Middle frontal gyrus (tissue), 1 donor: ENCODE data around the gene OS9.

Experiments used
- DNase-seq: peaks from one replicate; pipeline ENCODE4 v3.0.0-alpha.2; 2015; ENCODE audit warnings: low spot score; ENCODE audit errors: extremely low spot score

The OS9 gene

DNA sequence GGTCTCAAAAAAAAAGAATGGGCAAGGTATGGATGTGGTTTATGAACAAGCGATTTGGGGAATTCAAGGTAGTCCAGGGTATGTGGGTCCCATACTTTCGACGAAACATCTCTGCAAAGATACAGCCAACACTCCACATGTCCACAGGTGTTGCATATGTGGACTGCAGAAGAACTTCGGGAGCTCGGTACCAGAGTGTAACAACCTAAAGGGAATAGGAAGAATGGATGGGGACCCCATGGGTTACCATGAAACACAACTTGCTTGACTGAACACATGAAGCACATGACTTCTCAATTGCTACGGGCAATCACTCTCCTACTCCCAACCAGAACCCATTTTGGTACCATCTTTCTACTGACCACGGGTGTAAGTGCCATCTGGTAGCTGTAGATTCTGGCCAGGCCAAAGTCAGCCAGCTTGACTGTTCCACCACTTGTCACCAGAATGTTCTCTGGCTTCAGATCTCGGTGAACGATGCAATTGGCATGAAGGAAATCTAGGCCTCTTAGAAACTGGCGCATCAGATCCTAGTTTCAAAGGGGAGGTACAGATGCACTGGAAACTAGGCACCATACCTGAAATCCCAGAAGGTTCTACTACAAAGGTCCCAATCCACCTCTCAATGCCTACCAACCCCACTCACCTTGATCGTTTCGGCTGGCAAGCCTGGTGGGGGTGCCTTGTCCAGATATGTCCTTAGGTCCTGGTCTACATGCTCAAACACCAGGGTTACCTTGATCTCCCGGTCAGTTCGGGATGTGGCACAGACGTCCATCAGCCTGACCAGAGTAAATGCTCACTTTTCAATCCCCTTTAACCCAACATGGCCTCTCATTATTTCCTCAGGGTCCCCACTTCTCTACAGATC, 56.9 kb downstream of the OS9 start:
- no peak for DNase-seq

DNA sequence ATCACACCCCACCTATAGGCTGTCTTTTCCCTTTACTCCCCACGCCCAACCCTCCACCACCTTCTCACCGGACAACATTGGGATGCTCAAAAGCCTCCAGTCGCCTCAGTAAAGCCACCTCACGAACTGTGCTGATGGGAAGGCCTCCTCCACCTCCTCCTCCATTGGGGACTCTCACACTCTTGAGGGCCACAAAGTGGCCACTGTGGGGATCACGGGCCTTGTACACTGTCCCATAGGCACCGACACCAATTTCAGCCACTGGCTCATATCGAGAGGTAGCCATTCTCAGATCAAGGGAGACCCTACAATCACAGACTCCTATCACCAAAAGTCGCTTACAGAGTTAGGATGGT, 57.5 kb downstream of the OS9 start:
- DNase-seq: no peak

DNA sequence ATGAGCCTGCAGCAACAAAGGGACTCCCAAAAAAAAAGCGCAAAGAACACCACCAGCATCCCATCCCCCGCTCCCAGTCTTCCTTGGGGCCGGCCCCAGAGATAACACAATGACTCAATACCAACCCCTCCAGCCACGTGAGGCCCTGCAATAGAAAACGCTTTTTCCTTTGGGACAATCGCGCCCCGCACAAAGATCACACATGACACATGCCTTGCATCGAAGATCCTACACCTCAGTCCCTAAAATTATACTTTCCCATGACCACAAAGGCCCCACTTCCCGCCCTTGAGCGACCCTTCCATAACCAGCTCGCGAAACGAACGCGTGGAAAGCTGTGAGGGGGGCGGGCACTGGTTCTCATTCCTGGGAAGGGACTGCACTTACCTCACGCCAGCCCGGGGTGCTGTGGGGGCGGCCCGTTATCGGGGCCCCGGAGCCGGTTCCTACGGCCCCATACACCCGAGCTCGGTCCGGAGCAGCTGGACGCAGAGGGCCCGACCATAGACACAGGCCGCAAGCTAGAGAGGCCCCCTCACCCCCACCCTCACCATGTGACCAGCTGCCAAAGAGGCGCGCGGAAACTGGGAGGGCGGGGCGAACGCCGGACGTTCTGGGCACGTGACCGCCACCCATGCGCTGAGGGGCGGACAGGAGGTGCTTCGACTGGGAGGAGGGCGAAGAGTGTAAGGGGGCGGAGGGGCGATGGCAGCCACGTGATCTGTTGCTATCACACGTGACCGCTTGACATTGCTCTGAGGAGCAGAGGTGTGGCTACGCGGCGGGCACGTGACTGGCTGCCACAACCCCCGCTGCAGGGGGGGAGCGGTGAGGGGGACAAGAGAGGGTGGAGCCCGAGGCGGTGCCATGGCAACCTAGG, 58.1 kb downstream of the OS9 start, which contains the start of gene CDK4:
Gene CDK4 (minus strand): TSS at position 523 of the 880 bp plus-strand sequence. CDS start 593 bp downstream, outside the sequence.
- DNase-seq: peak; percentile 100

DNA sequence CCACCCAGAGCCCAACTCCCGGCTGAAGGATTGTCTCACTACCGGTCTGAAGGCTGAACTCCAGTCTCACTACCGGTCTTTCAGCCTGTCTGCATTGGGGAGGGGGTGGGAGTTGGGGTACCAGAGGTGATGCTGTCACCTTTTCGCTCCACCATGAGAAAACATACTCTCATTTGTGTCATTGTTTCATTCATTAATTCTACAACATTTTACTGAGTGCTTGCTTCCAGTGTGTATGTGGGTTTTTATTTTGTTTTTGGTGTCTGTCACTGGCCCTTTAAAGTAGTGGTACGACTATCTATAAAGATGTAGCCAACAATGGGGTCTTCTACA, 58.7 kb downstream of the OS9 start:
- DNase-seq: no peak

DNA sequence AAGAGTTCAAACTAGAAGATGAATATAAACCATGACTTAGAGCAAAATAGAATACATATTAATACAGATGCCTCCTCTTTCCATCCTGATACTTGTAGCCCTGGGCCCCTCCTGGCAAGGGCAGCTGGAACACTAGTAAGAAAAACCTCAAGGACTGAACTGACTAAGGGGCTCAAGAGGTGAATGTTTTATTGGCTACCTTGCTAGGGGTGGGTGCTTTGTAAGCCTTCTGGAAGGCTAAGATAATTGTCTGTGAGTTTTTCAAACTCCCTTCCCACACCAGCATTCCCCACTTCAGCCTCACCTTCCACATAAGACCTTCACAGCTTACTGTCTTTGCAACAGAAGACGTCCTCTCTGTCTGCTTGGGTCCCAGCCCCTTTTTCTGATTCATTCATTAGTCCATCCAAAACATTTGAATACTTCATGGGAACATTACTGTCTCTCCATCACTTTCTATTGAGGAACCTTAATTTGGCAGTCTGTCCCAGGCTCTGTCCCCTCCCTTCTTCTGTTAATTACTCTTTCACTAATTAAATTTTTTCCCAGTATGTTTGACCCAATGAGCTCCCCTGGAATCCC, 59.9 kb downstream of the OS9 start:
- DNase-seq: no peak

DNA sequence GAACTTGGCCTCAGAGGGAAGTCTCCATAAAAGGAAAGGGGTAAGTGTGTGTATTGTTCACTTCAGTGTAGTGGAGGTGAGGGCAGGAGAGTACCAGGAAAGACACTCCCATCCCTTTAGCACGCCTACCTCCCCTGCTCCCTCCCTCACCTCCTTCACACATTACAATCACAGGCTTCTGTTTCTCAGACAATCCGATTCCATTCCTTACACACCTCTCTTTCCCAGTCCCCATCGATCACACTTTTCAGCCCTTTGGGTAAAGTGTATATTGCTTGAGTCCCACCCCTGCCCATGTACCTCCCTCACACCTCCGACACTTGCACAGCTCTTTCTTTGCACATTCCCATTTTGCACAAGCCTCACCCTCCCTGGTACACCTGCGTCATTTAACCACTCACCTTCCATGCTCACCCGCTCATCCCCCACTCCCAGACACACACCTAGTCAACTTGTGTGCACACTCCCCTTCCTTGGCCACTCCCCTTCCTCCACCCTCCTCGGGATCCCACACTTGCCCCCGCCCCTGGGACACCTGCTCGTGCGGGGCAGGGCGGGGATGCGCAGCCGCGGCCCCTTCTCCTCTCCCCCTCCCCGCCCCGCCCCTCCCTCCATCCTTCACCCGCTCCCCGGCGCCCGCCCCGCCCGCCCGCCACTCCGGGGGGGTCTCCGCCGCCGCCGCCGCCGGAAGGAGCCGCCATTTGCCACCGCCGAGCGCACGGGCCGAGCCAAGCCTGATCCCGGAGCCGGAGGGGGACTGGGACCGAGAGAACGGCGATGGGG, 60.7 kb downstream of the OS9 start, which contains the start of gene MARCHF9:
Gene MARCHF9 (plus strand): TSS at position 693 of the 783 bp plus-strand sequence. CDS start 426 bp downstream, outside the sequence.
- no peak for DNase-seq

DNA sequence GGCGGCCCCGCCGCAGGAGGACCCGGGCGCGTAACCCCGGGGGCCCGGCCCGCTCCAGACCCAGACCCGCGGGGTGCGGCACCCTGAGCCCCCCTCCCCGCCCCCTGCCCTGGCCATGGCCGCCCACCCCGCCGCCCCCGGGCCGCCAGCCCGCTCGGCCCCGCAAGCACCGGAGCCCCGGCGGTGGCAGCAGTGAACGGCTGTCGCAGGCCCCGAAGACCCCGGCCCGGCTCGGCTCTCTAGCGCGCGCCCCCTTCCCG, 61.2 kb downstream of the OS9 start:
- no peak for DNase-seq

DNA sequence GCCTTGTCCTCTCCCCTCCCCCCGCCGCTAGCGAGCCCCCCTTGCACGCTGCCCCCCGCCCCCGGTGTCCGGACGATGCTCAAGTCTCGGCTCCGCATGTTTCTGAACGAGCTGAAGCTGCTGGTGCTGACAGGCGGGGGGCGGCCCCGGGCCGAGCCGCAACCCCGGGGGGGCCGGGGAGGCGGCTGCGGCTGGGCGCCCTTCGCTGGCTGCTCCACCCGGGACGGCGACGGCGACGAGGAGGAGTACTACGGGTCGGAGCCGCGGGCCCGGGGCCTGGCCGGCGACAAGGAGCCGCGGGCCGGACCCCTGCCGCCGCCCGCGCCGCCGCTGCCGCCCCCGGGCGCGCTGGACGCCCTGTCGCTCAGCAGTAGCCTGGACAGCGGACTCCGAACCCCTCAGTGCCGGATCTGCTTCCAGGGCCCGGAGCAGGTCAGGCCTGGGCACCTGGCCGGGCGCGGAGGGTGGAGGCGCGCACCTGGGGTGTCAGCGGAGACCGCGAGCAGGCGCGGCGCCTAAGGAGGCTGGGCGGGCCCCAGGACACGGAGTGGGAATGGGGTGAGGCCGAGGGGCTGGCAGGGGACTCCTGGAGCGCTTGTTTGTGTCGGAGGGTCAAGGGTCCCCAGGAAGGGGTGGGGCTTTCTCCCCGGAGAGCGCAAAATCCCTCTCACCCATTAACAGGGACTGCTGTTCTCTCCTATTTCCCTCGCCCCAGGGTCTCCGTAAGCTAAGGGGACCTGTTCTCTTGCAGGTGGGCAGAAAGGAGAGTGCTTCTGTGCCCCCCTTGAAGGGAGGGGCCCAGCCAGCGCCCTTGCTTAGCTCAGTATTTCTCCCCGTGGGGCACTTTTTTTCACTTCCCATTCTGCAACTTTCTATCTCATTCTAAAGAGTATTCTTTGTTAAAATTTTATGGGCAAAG, 61.8 kb downstream of the OS9 start:
- DNase-seq: no peak

DNA sequence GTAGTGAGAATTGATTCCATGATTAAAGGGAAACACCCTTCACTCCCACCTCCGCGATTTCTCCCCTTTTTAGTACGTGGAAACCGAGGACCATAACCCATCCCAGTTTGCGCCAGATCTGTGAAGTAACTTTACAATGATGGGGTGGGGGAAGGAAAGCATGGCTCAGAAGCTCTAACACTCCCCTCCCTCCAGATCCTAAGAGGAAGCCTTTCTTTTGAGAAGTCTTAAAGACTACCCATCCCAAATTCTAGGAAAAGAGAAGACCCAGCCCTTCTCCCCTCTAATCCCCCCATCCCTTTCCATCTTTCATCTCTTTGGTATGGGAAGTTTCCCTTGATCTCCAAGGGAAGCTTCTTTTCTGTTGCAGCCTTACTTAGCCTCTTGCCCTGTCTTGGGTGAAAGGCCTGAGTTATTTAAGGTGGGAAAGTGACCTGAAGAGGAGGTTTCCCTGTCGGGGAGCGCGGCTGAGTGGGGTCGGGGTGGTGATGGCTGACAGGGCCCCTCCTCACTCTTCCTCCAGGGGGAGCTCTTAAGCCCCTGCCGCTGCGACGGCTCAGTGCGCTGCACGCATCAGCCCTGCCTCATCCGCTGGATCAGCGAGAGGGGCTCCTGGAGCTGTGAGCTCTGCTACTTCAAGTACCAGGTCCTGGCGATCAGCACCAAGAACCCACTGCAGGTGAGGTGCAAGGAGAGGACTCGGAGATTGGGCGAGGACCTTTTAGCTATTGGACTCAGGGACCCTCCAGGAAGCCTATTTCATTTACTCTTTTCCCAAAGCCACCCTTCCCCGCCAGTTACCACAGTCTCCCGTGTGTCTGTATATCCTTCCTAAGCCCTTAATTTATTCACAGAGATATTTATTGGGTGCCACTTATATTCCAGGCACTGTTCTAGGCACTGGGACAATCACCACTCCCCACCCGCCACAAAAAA, 62.7 kb downstream of the OS9 start:
- no peak for DNase-seq

DNA sequence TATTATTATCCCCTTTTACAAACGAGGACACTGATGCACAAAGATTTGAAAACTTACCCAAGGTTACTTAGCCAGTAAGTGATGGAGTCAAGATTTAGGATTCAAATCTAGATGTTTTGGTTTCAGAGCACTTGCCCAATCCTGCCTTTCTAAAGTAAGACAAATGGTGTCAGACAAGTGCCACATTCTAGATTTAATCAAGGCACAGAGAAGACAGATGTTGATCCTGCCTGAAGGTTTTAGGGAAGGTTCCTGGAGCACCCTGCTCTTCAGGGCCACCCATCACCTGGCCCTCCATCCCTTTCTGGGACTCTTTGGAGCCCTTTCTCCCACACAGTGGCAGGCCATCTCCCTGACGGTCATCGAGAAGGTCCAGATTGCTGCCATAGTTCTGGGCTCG, 63.8 kb downstream of the OS9 start:
- no peak for DNase-seq

DNA sequence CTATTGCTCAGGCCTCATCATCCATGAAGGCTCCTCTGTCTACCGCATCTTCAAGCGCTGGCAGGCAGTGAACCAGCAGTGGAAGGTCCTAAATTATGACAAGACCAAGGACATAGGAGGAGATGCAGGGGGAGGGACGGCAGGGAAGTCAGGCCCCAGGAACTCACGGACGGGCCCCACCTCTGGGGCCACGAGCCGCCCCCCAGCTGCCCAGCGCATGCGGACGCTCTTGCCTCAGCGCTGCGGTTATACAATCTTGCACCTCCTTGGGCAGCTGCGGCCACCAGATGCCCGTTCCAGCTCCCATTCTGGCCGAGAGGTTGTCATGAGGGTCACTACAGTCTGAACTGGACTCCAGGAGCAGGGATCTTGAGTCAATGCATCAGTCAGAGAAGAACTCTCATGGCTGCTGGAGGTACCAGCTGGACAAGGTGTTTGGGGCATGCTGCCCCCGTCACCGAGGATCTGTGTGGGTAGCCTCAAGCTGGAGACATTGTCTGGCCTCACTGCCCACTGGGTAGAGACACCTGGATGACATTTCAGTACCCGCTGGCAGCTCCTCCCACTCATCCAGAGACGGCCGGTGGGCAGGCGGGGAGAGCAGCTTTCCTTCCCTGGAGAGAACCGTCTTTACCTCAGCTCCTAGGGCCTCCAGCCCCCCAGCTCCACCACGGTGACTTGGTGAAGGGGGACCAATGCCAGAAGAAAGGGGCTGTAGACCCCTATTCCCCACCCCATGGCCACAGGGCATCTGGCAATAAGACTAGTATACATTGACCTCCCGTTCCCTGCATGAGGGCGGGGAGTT, 64.8 kb downstream of the OS9 start:
- no peak for DNase-seq

DNA sequence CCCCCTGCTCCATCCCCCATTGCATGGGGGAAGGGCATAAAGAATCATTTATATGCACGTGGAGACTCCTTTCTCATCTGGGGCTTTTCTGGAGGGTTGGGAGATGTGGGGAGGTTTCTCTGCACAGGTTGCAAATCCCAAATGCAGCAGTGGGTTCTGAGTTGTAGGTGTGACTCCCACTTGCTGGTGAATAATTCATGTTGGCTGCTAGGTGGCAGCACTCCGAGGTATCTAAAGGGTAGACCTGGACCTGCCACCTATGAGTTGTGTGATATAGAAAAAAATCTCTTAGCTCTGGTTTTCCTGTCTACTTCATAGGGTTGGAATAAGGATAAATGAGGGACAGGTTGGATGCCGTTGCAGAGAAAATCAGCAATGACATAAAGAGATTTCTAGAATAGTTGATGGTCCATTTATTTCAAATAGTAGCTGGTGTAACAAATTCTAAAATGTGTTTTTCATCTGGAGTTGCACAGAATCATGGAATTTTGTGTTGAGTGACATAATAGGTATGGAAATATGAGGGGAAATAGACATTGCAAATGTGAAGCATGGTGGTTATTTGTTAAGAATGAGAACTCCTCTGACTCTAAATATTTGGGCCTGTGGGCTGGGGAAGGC, 65.5 kb downstream of the OS9 start:
- DNase-seq: no peak

DNA sequence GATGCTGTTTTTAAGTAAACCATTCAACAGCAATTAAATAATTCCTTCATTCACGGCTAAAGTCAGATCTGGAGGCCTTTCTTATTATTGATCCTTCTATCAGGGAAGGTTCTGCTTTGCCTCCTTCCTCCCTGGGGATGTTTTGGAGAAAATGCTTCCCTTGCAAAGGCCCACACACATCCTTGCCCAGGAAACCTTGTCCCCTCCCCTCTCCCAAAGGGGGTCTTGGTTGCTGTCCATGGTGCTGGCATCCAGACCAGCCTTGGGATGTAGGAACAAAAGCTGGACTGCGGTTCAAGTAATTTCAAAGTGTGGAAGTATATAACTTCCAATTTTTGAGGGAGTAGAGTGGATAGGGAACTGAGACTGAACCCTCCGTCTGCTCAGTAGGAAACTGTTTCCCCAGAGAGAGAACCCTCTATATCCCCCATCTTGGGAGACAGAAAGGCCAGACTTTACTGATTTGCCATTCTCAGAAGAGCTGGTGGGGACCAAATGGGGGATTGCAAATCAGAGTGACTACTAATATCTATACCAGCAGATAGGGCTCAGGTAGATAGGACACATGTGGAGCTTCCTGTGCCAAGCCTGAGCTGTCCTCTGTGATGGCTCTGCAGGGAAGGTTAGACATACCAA, 66.5 kb downstream of the OS9 start:
- DNase-seq: no peak

DNA sequence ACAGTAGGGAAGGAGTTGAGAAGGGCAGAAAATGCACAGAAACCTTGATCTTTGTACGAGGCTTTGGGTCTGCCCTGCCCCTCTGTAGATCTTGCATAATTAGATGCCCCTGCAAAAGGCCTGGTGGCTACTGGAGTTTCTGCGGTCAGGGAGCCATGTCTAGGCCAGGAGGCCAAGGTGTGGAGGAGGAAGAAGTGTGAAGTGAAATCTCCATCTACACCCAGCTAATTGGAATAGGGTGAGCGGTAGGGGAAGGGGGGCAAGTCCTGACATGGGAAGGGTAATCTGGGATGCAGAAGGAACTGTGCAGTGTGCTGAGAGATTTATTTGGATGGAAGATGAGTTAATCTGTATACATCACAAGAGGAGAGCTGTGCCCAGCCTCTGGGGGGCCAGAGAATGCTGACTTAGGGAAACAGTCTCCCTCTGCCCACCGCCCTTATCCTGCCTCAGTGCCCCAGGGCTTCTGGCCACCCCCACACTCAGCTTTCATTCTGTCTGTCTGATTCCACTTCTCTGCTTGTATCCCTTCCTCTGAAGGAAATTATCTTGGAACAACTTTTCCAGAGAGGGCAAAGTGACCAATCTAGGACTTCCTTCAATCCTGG, 67.6 kb downstream of the OS9 start:
- DNase-seq: no peak

DNA sequence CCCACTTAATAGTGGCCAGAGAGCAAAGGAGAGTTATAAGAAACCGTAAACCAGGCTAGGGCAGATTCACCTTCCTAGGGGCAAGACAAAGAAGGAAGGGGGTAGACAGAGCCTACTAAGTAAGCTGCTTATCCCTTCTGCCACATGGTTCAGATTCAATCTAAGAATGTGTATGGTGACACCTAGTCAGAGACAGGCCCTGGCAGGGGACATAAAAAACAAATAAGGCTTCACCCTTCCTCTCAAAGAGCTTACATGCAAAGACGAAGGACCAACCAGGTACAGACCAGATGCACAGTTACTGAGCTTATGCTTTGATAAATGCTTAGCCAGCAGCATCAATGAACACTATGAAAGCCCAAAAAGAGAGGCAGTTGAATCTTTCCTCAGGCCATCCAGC, 68.5 kb downstream of the OS9 start:
- no peak for DNase-seq

DNA sequence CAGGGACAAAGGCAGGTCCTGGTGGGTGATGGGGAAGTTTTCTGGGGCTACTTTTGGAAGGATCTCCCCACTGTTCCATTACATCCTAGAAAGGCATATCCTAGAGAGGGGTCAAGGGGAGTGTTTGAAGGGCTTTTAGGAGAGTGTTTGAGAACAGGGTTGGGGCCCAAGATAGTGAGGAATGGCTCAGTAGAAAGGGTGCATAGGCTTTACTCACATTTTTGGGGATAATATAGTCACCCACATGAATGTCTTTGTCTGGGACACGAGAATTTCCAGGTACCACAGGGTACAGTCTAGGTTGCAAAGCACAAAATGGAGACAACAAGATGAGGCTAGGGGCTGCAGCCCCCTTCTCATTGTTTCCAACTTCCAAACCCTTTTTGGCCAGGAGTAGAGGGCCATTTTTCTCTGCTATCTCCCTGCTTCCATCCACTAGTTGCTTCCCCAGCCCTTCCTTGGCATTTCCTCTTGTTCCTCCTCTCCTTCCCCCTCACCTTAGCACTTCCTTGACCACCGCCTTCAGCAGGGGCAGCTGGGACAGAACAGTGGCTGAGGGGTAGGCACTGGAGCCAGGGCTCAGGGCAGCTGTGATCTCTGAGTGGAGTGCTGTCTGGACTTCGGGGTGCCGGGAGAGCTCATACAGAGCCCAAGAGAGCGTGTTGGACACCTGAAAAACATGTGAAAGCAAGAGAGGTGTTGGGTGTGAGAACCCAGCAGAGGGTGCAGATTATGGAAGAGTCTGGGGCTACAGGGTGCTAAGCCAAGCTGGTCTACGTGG, 70.1 kb downstream of the OS9 start:
- no peak for DNase-seq

DNA sequence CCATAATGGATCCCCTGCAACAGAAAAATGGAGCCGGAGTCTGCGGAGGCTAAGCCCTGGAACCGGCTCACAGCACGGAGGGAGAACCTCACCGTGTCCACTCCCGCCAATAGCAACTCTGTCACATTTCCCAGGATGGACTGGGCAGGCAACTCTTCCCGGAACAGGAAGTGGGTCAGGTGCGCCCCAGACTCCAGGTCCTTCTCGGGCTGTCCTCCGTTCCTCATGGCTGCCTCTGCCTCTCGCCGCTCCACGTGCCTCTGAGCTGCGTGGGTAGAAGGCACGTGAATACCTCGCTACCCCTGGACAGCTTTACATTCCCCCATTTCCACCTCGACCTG, 70.7 kb downstream of the OS9 start:
- DNase-seq: no peak
